Keratinocyte (primary cell): ENCODE measurements around the gene IKZF5. TPM values are rescaled to one million over a fixed set of nuclear protein-coding genes. Genes with fewer than 3 reads are reported as not detected.
A peak's percentile ranks its signal among the peaks of the same experiment; 100 is the strongest.

Experiments
- DNase-seq: peaks from one replicate; pipeline ENCODE4 v3.0.0-alpha.2; 2011; ENCODE audit warnings: low read depth, missing footprints, low spot score
- FAIRE-seq: peaks from 2 replicates; lab custom pipeline; 2011; peaks lifted over from hg19 to GRCh38; lab: Jason Lieb, UNC
- H2AFZ ChIP-seq: 2 replicates; pipeline ENCODE4 v1.6.0; 2012; ENCODE audit warnings: low read length, control low read depth, inconsistent platforms; ENCODE audit not compliant: control insufficient read depth
- H3K27ac ChIP-seq: 2 replicates; pipeline ENCODE4 v1.5.1; 2011; ENCODE audit warnings: low read length; ENCODE audit not compliant: control insufficient read depth, insufficient read depth
- H3K27me3 ChIP-seq: 3 replicates; pipeline ENCODE4 v1.6.0; 2011; ENCODE audit warnings: low read length; ENCODE audit not compliant: control insufficient read depth, insufficient read depth; ENCODE audit errors: extremely low read depth
- H3K36me3 ChIP-seq, 2 experiments: 2 replicates in 1 of 2; 3 replicates in 1 of 2; pipeline ENCODE4 v1.5.1; 2011; ENCODE audit warnings: low read length in 2 of 2, mild to moderate bottlenecking in 1 of 2; ENCODE audit not compliant: control insufficient read depth in 2 of 2, insufficient read depth in 2 of 2; ENCODE audit errors: extremely low read depth in 1 of 2
- H3K4me1 ChIP-seq: 3 replicates; pipeline ENCODE4 v1.5.1; 2011; ENCODE audit warnings: low read length; ENCODE audit not compliant: control insufficient read depth, insufficient read depth; ENCODE audit errors: extremely low read depth
- H3K4me2 ChIP-seq: 3 replicates; pipeline ENCODE4 v1.6.0; 2011; ENCODE audit warnings: low read depth, low read length; ENCODE audit not compliant: control insufficient read depth, insufficient read depth; ENCODE audit errors: extremely low read depth
- H3K4me3 ChIP-seq, 3 experiments: fragments of 200-600 bp in 1 of 3; sonication (generic) in 1 of 3; 2 replicates in 2 of 3; 3 replicates in 1 of 3; pipeline ENCODE4 v1.5.1; 2011 to 2016; ENCODE audit warnings: low read length in 3 of 3, mild to moderate bottlenecking in 3 of 3, control low read depth in 2 of 3, inconsistent platforms in 1 of 3, low read depth in 1 of 3, mixed read lengths in 1 of 3, mixed run types in 1 of 3, moderate library complexity in 1 of 3; ENCODE audit not compliant: control insufficient read depth in 2 of 3, insufficient read depth in 2 of 3; ENCODE audit errors: extremely low read depth in 1 of 3
- H3K79me2 ChIP-seq: 2 replicates; pipeline ENCODE4 v1.6.0; 2012; ENCODE audit warnings: low read length; ENCODE audit not compliant: control insufficient read depth, insufficient read depth
- H3K9ac ChIP-seq: 3 replicates; pipeline ENCODE4 v1.6.0; 2011; ENCODE audit warnings: low read length; ENCODE audit not compliant: control insufficient read depth, insufficient read depth; ENCODE audit errors: extremely low read depth
- H3K9me1 ChIP-seq: 3 replicates; pipeline ENCODE4 v1.6.0; 2011; ENCODE audit warnings: low read length; ENCODE audit not compliant: control insufficient read depth, insufficient read depth; ENCODE audit errors: extremely low read depth
- H3K9me3 ChIP-seq: 2 replicates; pipeline ENCODE4 v1.5.1; 2012; ENCODE audit warnings: low read depth, low read length; ENCODE audit not compliant: control insufficient read depth
- H4K20me1 ChIP-seq: 3 replicates; pipeline ENCODE4 v1.6.0; 2011; ENCODE audit warnings: low read length; ENCODE audit not compliant: control insufficient read depth, insufficient read depth; ENCODE audit errors: extremely low read depth
- CTCF ChIP-seq, 3 experiments: IDR thresholded peaks in 1 of 3; conservative IDR thresholded peaks in 1 of 3; optimal IDR thresholded peaks in 1 of 3; 2 replicates in 2 of 3; 3 replicates in 1 of 3; pipeline versions ENCODE3 to v1.5.1; 2011; ENCODE audit warnings: low read length in 3 of 3, mild to moderate bottlenecking in 3 of 3, moderate library complexity in 2 of 3, control low read depth in 1 of 3, inconsistent platforms in 1 of 3; ENCODE audit not compliant: insufficient read depth in 2 of 3; ENCODE audit errors: extremely low read depth in 1 of 3
- EZH2 ChIP-seq: IDR thresholded peaks from one replicate; pipeline ENCODE4 v1.6.1; 2012; ENCODE audit warnings: inconsistent platforms, mild to moderate bottlenecking, low read length, moderate library complexity
- dilution Hi-C: fragments of 300-500 bp; cut with MboI; formaldehyde crosslinking; loops from one replicate; pipeline ENCODE4 v1.7.0; 2020; ENCODE audit warnings: low sequenced_read_pairs; ENCODE audit not compliant: extremely low pct_ligation_motif_present
- polyA plus RNA-seq, 5 experiments: library from polyadenylated mRNA; depleted of rRNA in 3 of 5; stranded (reverse) in 3 of 5; stranded (forward) in 1 of 5; unstranded in 1 of 5; fragments of >200 nt; gene quantifications; 1 replicate in 1 of 5; 2 replicates in 3 of 5; 3 replicates in 1 of 5; pipeline versions ENCODE4 v1.2.1 to v1.2.3, GENCODE V29; 2011 to 2012; ENCODE audit warnings: missing spikeins in 2 of 5, low read depth in 1 of 5, low replicate concordance in 1 of 5

Gene IKZF5
- polyA plus RNA-seq, 1 donor (not counting 4 experiments of a cell fraction or from before 2014, with no cell fraction given) = 6.5 TPM

DNA sequence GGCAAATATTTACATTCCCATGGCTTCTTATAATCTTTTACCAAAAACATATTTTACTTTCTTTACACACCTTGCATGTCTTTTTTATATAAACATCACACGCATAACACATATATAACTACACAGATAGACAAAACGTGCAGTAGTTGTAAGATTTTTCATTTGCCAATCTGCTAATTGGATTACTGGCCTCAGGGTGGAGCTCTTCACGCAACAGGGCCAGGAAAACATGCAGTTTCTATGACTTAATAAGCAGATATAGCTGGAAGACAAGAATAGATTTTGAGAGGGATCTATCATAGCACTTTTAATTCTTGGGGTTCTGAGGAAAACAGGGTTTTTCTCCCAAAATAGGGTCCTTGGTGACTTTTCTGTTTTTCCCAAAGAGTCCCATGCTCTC, 12.9 kb upstream of the IKZF5 start:
- Histone ChIP-seq H3K27ac (no peak overlapping the region), H3K36me3 (no peaks in the 10 kb centered on the region), H3K4me3 (no peak overlapping the region), H3K9me1 (no peaks in the 10 kb centered on the region), H2AFZ (no peak overlapping the region), H3K9ac (no peak overlapping the region), H4K20me1 (no peaks in the 10 kb centered on the region), H3K79me2 (no peaks in the 10 kb centered on the region), H3K4me2 (no peak overlapping the region), H3K9me3 (no peaks in the 10 kb centered on the region), H3K27me3 (no peaks in the 10 kb centered on the region), H3K4me1 (no peaks in the 10 kb centered on the region)
- dilution Hi-C loops = no loop called here
- FAIRE-seq (no peak), DNase-seq (no peak)
- TF ChIP-seq CTCF (optimal IDR thresholded peaks at IDR 0.05 in 1 of 3, IDR thresholded peaks at IDR 0.05 in 1 of 3, conservative IDR thresholded peaks at IDR 0.05 in 1 of 3; ENCODE audit: extremely low read depth in 1 of 3, insufficient read depth in 2 of 3, low read length in 3 of 3) (peak; percentile 44 to 49 (median 48)), EZH2 (no peak)

- H3K9ac ChIP-seq = no peak overlapping the region
- no peaks in the 10 kb centered on the region for H3K79me2 ChIP-seq
- H4K20me1 ChIP-seq = no peaks in the 10 kb centered on the region
- no peaks in the 10 kb centered on the region for H3K36me3 ChIP-seq
- no peak overlapping the region for H3K4me2 ChIP-seq
- no peak overlapping the region for H3K4me3 ChIP-seq
- no peak for FAIRE-seq
- H3K9me3 ChIP-seq = no peaks in the 10 kb centered on the region
- H3K4me1 ChIP-seq = no peaks in the 10 kb centered on the region
- H3K27me3 ChIP-seq = no peaks in the 10 kb centered on the region
- TF ChIP-seq EZH2 = no peak
- TF ChIP-seq CTCF (optimal IDR thresholded peaks at IDR 0.05 in 1 of 3, IDR thresholded peaks at IDR 0.05 in 1 of 3, conservative IDR thresholded peaks at IDR 0.05 in 1 of 3; ENCODE audit: extremely low read depth in 1 of 3, insufficient read depth in 2 of 3, low read length in 3 of 3) = no peak
- no peak overlapping the region for H2AFZ ChIP-seq
- dilution Hi-C loops = no loop called here
- DNase-seq = no peak
- no peaks in the 10 kb centered on the region for H3K9me1 ChIP-seq
- H3K27ac ChIP-seq = no peak overlapping the region
Observed at GRCh38 chr10:123019941-123020703, 11.5 kb upstream of the IKZF5 start.
